Smooth muscle cell (in vitro differentiated cells): ENCODE measurements around the gene MYBPC1. TPM values are rescaled to one million over a fixed set of nuclear protein-coding genes. Genes with fewer than 3 reads are reported as not detected.
"Not testable (repeated sequence)": the region's sequence is repeated elsewhere in the genome, so short reads cannot be mapped to it uniquely, and the experiment has no call there.

ENCODE experiments used
- DNase-seq: peaks from one replicate; lab custom pipeline; 2025; ENCODE audit not compliant: unreplicated experiment; lab: John Stamatoyannopoulos, UW
- H2AFZ ChIP-seq: fragments of 200-600 bp; sonication (generic); 2 replicates; pipeline ENCODE4 v1.6.0; 2016; ENCODE audit warnings: antibody characterized with exemption, low read depth, mild to moderate bottlenecking
- H3F3A ChIP-seq: fragments of 200-600 bp; sonication (generic); 2 replicates; pipeline ENCODE4 v1.6.0; 2017; ENCODE audit warnings: antibody characterized with exemption, low read depth
- H3K27ac ChIP-seq: fragments of 200-600 bp; sonication (generic); 2 replicates; pipeline ENCODE4 v1.5.1; 2016; ENCODE audit warnings: low read depth, mild to moderate bottlenecking
- H3K27me3 ChIP-seq: fragments of 200-600 bp; sonication (generic); 2 replicates; pipeline ENCODE4 v1.6.1; 2016; ENCODE audit warnings: low read depth, mild to moderate bottlenecking
- H3K36me3 ChIP-seq: fragments of 200-600 bp; sonication (generic); 2 replicates; pipeline ENCODE4 v1.5.1; 2016; ENCODE audit warnings: low read depth
- H3K4me1 ChIP-seq: fragments of 200-600 bp; sonication (generic); 2 replicates; pipeline ENCODE4 v1.5.1; 2016; ENCODE audit warnings: low read depth
- H3K4me2 ChIP-seq: fragments of 200-600 bp; sonication (generic); 2 replicates; pipeline ENCODE4 v1.6.0; 2016; ENCODE audit warnings: mild to moderate bottlenecking
- H3K4me3 ChIP-seq: fragments of 200-600 bp; sonication (generic); 2 replicates; pipeline ENCODE4 v1.5.1; 2016; ENCODE audit warnings: mild to moderate bottlenecking
- H3K79me2 ChIP-seq: fragments of 200-600 bp; sonication (generic); 2 replicates; pipeline ENCODE4 v1.6.0; 2016; ENCODE audit warnings: low read depth, mild to moderate bottlenecking
- H3K9ac ChIP-seq: fragments of 200-600 bp; sonication (generic); 2 replicates; pipeline ENCODE4 v1.6.0; 2016; ENCODE audit warnings: low read depth
- H3K9me3 ChIP-seq: fragments of 200-600 bp; sonication (generic); replicated peaks from 2 replicates; pipeline ENCODE4 v1.5.1; 2016; ENCODE audit warnings: low read depth
- H4K20me1 ChIP-seq: fragments of 200-600 bp; sonication (generic); 2 replicates; pipeline ENCODE4 v1.6.0; 2016; ENCODE audit warnings: low read depth
- CTCF ChIP-seq: fragments of 200-600 bp; sonication (generic); IDR thresholded peaks from 2 replicates; pipeline ENCODE4 v1.5.1; 2017; ENCODE audit warnings: borderline replicate concordance, mild to moderate bottlenecking, antibody characterized with exemption; ENCODE audit not compliant: insufficient read depth, poor library complexity, severe bottlenecking
- WGBS: methylation state at CpG from one replicate; pipeline ENCODE4 v1.1.7; 2016; ENCODE audit warnings: low lambda C conversion rate; 5-methylcytosine and 5-hydroxymethylcytosine counted together
- polyA plus RNA-seq: library from polyadenylated mRNA; unstranded; fragments of >200 nt; fragmentation: Nextera tagmentation; extraction: Ambion mirVana; gene quantifications from 2 replicates; pipeline ENCODE4 v1.2.1, GENCODE V29; 2016
- total RNA-seq: library from RNA; depleted of rRNA; stranded (reverse); fragments of >200 nt; gene quantifications from 2 replicates; pipeline ENCODE4 v1.2.3, GENCODE V29; 2014

MYBPC1 gene
- total and polyA plus RNA-seq, 2 experiments from 2014 or later = not detected

GRCh38 chr12:101671157-101671791 is 76.5 kb downstream of the MYBPC1 start:
- H3F3A ChIP-seq = no peaks in the 10 kb centered on the region
- no peaks in the 10 kb centered on the region for H3K79me2 ChIP-seq
- H3K4me3 ChIP-seq = no peak overlapping the region
- WGBS = 80% methylated on average over 6 of the region's 6 CpGs
- no peak for DNase-seq
- no peaks in the 10 kb centered on the region for H3K9me3 ChIP-seq
- no peaks in the 10 kb centered on the region for H3K4me1 ChIP-seq
- no peak overlapping the region for H3K9ac ChIP-seq
- no peak overlapping the region for H3K4me2 ChIP-seq
- TF ChIP-seq CTCF = no peak
- no peaks in the 10 kb centered on the region for H3K36me3 ChIP-seq
- H3K27me3 ChIP-seq = no peaks in the 10 kb centered on the region
- no peak overlapping the region for H2AFZ ChIP-seq
- no peak overlapping the region for H3K27ac ChIP-seq
- H4K20me1 ChIP-seq = no peaks in the 10 kb centered on the region

DNA sequence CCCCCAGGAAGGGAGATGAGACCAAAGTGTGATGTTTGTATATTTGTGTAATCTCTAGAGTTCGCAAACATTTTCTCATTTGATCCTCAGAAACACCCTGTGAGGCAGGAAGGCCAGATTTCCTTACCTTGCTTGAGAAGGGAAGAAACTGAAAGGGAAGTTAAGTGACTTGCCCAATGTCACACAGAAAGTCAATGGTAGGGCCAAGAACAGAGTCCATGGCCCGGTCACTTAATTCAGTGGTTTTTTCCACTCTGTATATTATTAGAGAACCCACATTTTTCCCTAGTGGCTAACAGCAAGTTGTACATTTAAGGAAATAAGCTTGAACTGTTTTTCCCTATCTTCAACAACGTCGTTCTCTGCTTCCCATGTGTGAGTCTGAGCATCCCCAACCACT is 77.1 kb downstream of the MYBPC1 start:
- H3K27me3 ChIP-seq = no peaks in the 10 kb centered on the region
- no peaks in the 10 kb centered on the region for H3K4me1 ChIP-seq
- no peak for TF ChIP-seq CTCF
- no peak overlapping the region for H2AFZ ChIP-seq
- H3F3A ChIP-seq = no peaks in the 10 kb centered on the region
- DNase-seq = no peak
- no peaks in the 10 kb centered on the region for H3K9me3 ChIP-seq
- no peak overlapping the region for H3K9ac ChIP-seq
- H4K20me1 ChIP-seq = no peaks in the 10 kb centered on the region
- H3K4me2 ChIP-seq = no peak overlapping the region
- no peak overlapping the region for H3K4me3 ChIP-seq
- H3K36me3 ChIP-seq = no peaks in the 10 kb centered on the region
- H3K79me2 ChIP-seq = no peaks in the 10 kb centered on the region
- no peak overlapping the region for H3K27ac ChIP-seq
- WGBS = 98% methylated on average over 4 of the region's 4 CpGs

GRCh38 chr12:101675555-101675954 is 80.8 kb downstream of the MYBPC1 start:
- Histone ChIP-seq H4K20me1 (no peaks in the 10 kb centered on the region), H3K27ac (no peak overlapping the region), H3K27me3 (peaks cover 6% of the 10 kb centered on the region), H3K79me2 (no peaks in the 10 kb centered on the region), H3K4me2 (no peak overlapping the region), H3K4me1 (no peaks in the 10 kb centered on the region), H3K4me3 (no peak overlapping the region), H2AFZ (no peak overlapping the region), H3K9me3 (no peaks in the 10 kb centered on the region), H3K36me3 (no peaks in the 10 kb centered on the region), H3K9ac (no peak overlapping the region), H3F3A (no peaks in the 10 kb centered on the region)
- TF ChIP-seq CTCF = no peak
- DNase-seq = no peak
- 92% methylated on average over 2 of the region's 2 CpGs for WGBS

GRCh38 chr12:101676497-101676896 is 81.7 kb downstream of the MYBPC1 start:
- H4K20me1 ChIP-seq, H3K36me3 ChIP-seq, H3K27ac ChIP-seq, H3K27me3 ChIP-seq, H3K4me2 ChIP-seq, H3K9me3 ChIP-seq, H2AFZ ChIP-seq, DNase-seq, H3K9ac ChIP-seq, H3K4me3 ChIP-seq, H3K4me1 ChIP-seq, H3K79me2 ChIP-seq, H3F3A ChIP-seq: not testable (repeated sequence)
- WGBS = 87% methylated on average over 3 of the region's 3 CpGs
